Stimulated activated naive CD8-positive, alpha-beta T cell treated with anti-CD3 and anti-CD28 coated beads, Interleukin-15, Interleukin-2, amounts not matched to agents 100 ng/mL and 50 ng/mL, for 24 hours (primary cell): ENCODE data around the gene VSIG10L2.
"Not testable (repeated sequence)": the region's sequence is repeated elsewhere in the genome, so short reads cannot be mapped to it uniquely, and the experiment has no call there.

Experiments used
- H3K27ac Mint-ChIP-seq: one replicate; pipeline ENCODE4 v1.8.0; 2021; ENCODE audit warnings: mild to moderate bottlenecking, mixed read lengths
- H3K27me3 Mint-ChIP-seq: one replicate; pipeline ENCODE4 v1.8.0; 2021; ENCODE audit warnings: mixed read lengths
- H3K36me3 Mint-ChIP-seq: one replicate; pipeline ENCODE4 v1.8.0; 2021; ENCODE audit warnings: low read depth, mixed read lengths
- H3K4me1 Mint-ChIP-seq: one replicate; pipeline ENCODE4 v1.8.0; 2021; ENCODE audit warnings: low read depth, mixed read lengths
- H3K4me3 Mint-ChIP-seq: one replicate; pipeline ENCODE4 v1.8.0; 2021; ENCODE audit warnings: mild to moderate bottlenecking, mixed read lengths
- H3K9me3 Mint-ChIP-seq: one replicate; pipeline ENCODE4 v1.8.0; 2021; ENCODE audit warnings: mixed read lengths

Gene VSIG10L2

DNA sequence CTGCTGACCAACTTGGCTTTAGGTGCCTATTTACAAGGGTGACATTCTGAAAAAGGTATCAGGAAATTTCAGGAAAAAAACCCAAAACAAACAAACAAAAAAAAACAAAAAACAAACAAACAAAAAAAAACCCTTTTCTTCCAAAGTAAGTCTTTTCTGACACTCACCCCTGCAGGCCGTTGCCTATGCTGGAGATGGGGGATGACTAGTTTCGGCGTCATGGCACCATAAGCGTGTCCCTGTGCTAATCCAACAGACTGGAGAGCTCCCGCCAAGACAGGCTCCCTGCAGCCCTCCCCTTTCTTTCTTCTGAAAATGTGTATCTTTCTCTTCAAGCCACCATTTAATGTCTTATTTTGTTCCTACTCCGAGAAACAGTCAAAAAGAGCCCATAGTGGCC is 13.7 kb downstream of the VSIG10L2 start:
- Mint-ChIP-seq H3K27me3 (no peaks in the 10 kb centered on the region), H3K27ac (no peak overlapping the region), H3K9me3 (peaks cover 10% of the 10 kb centered on the region), H3K4me3 (no peak overlapping the region), H3K4me1 (no peaks in the 10 kb centered on the region), H3K36me3 (no peaks in the 10 kb centered on the region)

- H3K27me3 Mint-ChIP-seq: no peaks in the 10 kb centered on the region
- no peak overlapping the region for H3K27ac Mint-ChIP-seq
- no peak overlapping the region for H3K4me3 Mint-ChIP-seq
- H3K9me3 Mint-ChIP-seq: peaks cover 10% of the 10 kb centered on the region
- H3K4me1 Mint-ChIP-seq: no peaks in the 10 kb centered on the region
- H3K36me3 Mint-ChIP-seq: no peaks in the 10 kb centered on the region
Measured at GRCh38 chr11:125959931-125960330, 14.1 kb downstream of the VSIG10L2 start.

GRCh38 chr11:125960771-125961170 is 14.9 kb downstream of the VSIG10L2 start:
- H3K36me3 Mint-ChIP-seq: no peaks in the 10 kb centered on the region
- no peaks in the 10 kb centered on the region for H3K27me3 Mint-ChIP-seq
- H3K4me3 Mint-ChIP-seq: no peak overlapping the region
- no peaks in the 10 kb centered on the region for H3K4me1 Mint-ChIP-seq
- no peak overlapping the region for H3K27ac Mint-ChIP-seq
- peaks cover 10% of the 10 kb centered on the region for H3K9me3 Mint-ChIP-seq

GRCh38 chr11:125967515-125967914 is 21.7 kb downstream of the VSIG10L2 start:
- H3K9me3 Mint-ChIP-seq: peaks cover 7% of the 10 kb centered on the region
- no peak overlapping the region for H3K4me3 Mint-ChIP-seq
- no peaks in the 10 kb centered on the region for H3K27me3 Mint-ChIP-seq
- H3K36me3 Mint-ChIP-seq: no peaks in the 10 kb centered on the region
- no peak overlapping the region for H3K27ac Mint-ChIP-seq
- H3K4me1 Mint-ChIP-seq: no peaks in the 10 kb centered on the region

DNA sequence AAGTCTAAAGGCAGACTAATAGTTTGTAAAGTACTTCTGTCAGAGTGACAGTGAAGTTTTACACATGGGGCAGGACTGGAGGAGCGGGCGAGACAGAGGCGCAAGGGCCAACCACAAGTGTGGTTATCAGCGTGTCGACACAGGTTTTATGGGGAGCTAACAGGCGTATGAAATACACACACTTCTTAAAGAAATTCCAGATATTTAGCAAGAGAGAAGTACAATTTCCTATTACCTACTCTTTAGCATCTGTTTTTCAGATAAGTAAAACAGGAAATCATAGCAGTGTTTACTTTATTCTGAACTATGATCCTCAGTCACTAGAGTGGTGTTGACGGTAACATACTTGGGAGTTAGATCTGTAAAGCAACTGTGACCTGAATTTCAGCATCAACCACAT is 22.5 kb downstream of the VSIG10L2 start:
- Mint-ChIP-seq H3K9me3 (no peaks in the 10 kb centered on the region), H3K36me3 (no peaks in the 10 kb centered on the region), H3K27ac (no peak overlapping the region), H3K27me3 (no peaks in the 10 kb centered on the region), H3K4me1 (no peaks in the 10 kb centered on the region), H3K4me3 (no peak overlapping the region)

GRCh38 chr11:125971618-125972017 is 25.8 kb downstream of the VSIG10L2 start:
- Mint-ChIP-seq H3K9me3 (no peaks in the 10 kb centered on the region), H3K27ac (no peak overlapping the region), H3K4me1 (no peaks in the 10 kb centered on the region), H3K4me3 (no peak overlapping the region), H3K36me3 (no peaks in the 10 kb centered on the region), H3K27me3 (no peaks in the 10 kb centered on the region)

- Mint-ChIP-seq H3K4me1 (no peaks in the 10 kb centered on the region), H3K4me3 (no peak overlapping the region), H3K27me3 (no peaks in the 10 kb centered on the region), H3K27ac (no peak overlapping the region), H3K9me3 (no peaks in the 10 kb centered on the region), H3K36me3 (no peaks in the 10 kb centered on the region)
Measured at GRCh38 chr11:125974284-125974683, 28.4 kb downstream of the VSIG10L2 start.

- no peak overlapping the region for H3K4me3 Mint-ChIP-seq
- no peaks in the 10 kb centered on the region for H3K4me1 Mint-ChIP-seq
- H3K27ac Mint-ChIP-seq: no peak overlapping the region
- H3K27me3 Mint-ChIP-seq: no peaks in the 10 kb centered on the region
- no peaks in the 10 kb centered on the region for H3K36me3 Mint-ChIP-seq
- H3K9me3 Mint-ChIP-seq: no peaks in the 10 kb centered on the region
Measured at GRCh38 chr11:125975634-125976033, 29.8 kb downstream of the VSIG10L2 start.

- Mint-ChIP-seq H3K36me3 (no peaks in the 10 kb centered on the region), H3K4me3 (no peak overlapping the region)
Measured at GRCh38 chr11:125976156-125976555, 30.3 kb downstream of the VSIG10L2 start.

DNA sequence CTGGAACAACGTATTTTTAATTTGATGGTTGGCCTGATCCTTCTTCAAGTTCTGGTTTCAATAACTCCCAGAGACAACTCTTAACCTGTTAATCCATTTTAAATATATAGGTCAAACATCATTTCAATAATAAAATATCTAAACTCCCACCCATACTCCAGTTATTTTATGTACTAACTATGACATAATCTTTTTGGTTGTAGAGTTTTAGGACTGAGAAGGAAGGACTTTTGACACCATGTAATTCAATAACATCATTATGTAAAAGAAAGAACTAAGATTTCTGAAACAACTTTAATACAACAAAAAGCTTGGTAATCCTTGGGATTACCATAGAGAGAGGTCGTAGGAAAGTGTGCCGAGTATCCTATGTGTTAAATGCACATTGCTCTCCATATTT is 31.5 kb downstream of the VSIG10L2 start:
- Mint-ChIP-seq H3K27me3 (no peaks in the 10 kb centered on the region), H3K27ac (no peak overlapping the region), H3K4me3 (no peak overlapping the region), H3K9me3 (no peaks in the 10 kb centered on the region), H3K36me3 (no peaks in the 10 kb centered on the region), H3K4me1 (no peaks in the 10 kb centered on the region)

More at GRCh38 chr11:125976156-125976555, 30.3 kb downstream of the VSIG10L2 start:
- H3K4me1 Mint-ChIP-seq: no peaks in the 10 kb centered on the region
- no peaks in the 10 kb centered on the region for H3K27me3 Mint-ChIP-seq
- H3K9me3 Mint-ChIP-seq: no peaks in the 10 kb centered on the region
- H3K27ac Mint-ChIP-seq: no peak overlapping the region

- Mint-ChIP-seq H3K27me3 (no peaks in the 10 kb centered on the region), H3K27ac (no peak overlapping the region), H3K9me3 (no peaks in the 10 kb centered on the region), H3K4me3 (no peak overlapping the region), H3K36me3 (no peaks in the 10 kb centered on the region), H3K4me1 (no peaks in the 10 kb centered on the region)
Measured at GRCh38 chr11:125978181-125978716, 32.4 kb downstream of the VSIG10L2 start.

- H3K27me3 Mint-ChIP-seq: no peaks in the 10 kb centered on the region
- no peaks in the 10 kb centered on the region for H3K4me1 Mint-ChIP-seq
- no peak overlapping the region for H3K27ac Mint-ChIP-seq
- no peaks in the 10 kb centered on the region for H3K9me3 Mint-ChIP-seq
- no peaks in the 10 kb centered on the region for H3K36me3 Mint-ChIP-seq
- no peak overlapping the region for H3K4me3 Mint-ChIP-seq
Measured at GRCh38 chr11:125978778-125979407, 33.0 kb downstream of the VSIG10L2 start.

DNA sequence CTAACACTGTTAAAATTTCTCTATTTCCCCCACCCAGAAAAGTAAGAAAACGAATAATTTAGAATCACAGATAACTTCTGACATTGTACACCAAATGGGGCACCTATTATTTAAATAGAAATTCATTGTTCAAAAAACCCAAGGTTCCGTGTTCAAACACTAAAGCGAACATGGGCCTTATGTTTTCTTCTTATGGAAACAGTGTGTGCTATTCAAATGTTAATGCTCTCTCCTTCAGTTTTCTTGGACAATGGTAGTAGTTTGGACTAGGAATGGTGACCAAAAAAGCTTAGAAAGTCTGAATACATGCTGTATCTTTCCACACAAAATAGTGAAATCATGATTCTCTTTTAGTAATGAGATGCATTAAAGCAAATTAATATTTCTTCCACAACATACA is 33.7 kb downstream of the VSIG10L2 start:
- Mint-ChIP-seq H3K27ac (no peak overlapping the region), H3K4me3 (no peak overlapping the region), H3K9me3 (no peaks in the 10 kb centered on the region), H3K36me3 (no peaks in the 10 kb centered on the region), H3K27me3 (no peaks in the 10 kb centered on the region), H3K4me1 (no peaks in the 10 kb centered on the region)

DNA sequence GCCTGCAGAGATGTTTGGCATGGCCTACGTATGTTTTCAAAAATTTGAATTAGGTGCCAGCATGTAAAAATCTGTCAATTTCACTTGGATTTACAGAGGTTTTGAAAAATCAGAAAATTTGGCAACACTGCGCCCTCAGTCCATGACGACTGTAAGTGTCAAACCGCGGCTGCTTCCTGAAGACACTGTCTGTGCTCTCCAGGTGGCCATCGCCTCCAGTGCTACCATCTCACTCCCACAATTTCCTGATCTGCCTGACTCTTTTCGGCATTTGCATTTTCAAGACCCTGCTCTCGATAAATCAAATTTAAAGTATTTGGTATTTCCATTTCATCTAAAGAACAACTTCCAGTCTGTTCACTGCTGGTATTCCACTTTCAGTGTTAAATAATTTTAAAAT is 34.6 kb downstream of the VSIG10L2 start:
- Mint-ChIP-seq H3K9me3 (no peaks in the 10 kb centered on the region), H3K27ac (no peak overlapping the region), H3K4me3 (no peak overlapping the region), H3K4me1 (no peaks in the 10 kb centered on the region), H3K36me3 (no peaks in the 10 kb centered on the region), H3K27me3 (no peaks in the 10 kb centered on the region)

DNA sequence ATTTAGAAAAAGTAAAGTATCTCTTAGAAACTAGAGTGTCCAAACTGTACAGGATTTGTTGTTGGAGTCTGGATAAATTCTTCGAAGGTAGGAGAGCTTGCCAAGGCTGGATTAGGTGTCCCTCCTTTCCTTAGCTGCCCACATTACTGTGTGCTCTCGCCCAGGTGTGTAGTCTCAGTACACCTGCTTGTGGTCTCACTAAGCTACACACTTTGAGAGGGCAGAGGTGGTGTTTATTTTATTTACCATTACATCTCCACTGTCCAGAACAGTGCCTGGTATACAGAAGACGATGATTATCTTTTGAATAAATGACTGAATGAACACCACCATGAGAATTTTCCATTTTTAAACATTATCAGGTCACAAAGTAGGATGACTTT is 36.5 kb downstream of the VSIG10L2 start:
- H3K36me3 Mint-ChIP-seq: no peaks in the 10 kb centered on the region
- no peak overlapping the region for H3K27ac Mint-ChIP-seq
- no peaks in the 10 kb centered on the region for H3K27me3 Mint-ChIP-seq
- no peaks in the 10 kb centered on the region for H3K9me3 Mint-ChIP-seq
- H3K4me3 Mint-ChIP-seq: no peak overlapping the region
- no peaks in the 10 kb centered on the region for H3K4me1 Mint-ChIP-seq

DNA sequence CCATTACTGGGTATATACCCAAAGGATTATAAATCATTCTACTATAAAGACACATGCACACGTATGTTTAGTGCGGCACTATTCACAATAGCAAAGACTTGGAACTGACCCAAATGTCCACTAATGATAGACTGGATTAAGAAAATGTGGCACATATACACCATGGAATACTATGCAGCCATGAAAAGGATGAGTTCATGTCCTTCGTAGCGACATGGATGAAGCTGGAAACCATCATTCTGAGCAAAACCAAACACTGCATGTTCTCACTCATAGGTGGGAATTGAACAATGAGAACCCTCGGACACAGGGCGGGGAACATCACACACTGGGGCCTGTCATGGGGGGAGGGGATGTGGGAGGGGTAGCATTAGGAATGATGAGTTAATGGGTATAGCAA is 40.1 kb downstream of the VSIG10L2 start:
- not testable (repeated sequence) for H3K4me1 Mint-ChIP-seq, H3K27me3 Mint-ChIP-seq

More for the DNA sequence above, 40.1 kb downstream of the VSIG10L2 start:
- not testable (repeated sequence) for H3K9me3 Mint-ChIP-seq, H3K36me3 Mint-ChIP-seq, H3K27ac Mint-ChIP-seq, H3K4me3 Mint-ChIP-seq
